Measurements from ENCODE around the gene ABHD14A.
"Not testable (repeated sequence)": the region's sequence is repeated elsewhere in the genome, so short reads cannot be mapped to it uniquely, and the experiment has no call there.

ABHD14A gene

GRCh38 chr3:51982838-51983577 lies 8.1 kb downstream of the ABHD14A start, which contains the start of gene ACY1:
TSS of gene ACY1 (plus strand) at chr3:51983535. CDS start at chr3:51984065, 530 bp downstream.
- Histone ChIP-seq H3K9me3 (ENCODE audit: low read depth, low read length) (no peaks in the 10 kb centered on the region), H3K4me3 (peak within 1 kb of the TSS; percentile 47), H3K36me3 (ENCODE audit: insufficient read depth, low read length) (no peaks in the 10 kb centered on the region), H3K27ac (no peak within 1 kb of the TSS), H3K9ac (ENCODE audit: insufficient read length) (peak within 1 kb of the TSS; percentile 32)
- no peak for DNase-seq (ENCODE audit: low read depth, low spot score)
- TF ChIP-seq EZH2 (IDR thresholded peaks at IDR 0.05) (no peak), POLR2AphosphoS5 (IDR thresholded peaks at IDR 0.05; ENCODE audit: borderline replicate concordance, low read depth, low read length) (peak; percentile 51), FOXP2 (optimal IDR thresholded peaks at IDR 0.05; ENCODE audit: control extremely low read depth, extremely low read length, insufficient read depth) (no peak)

DNA sequence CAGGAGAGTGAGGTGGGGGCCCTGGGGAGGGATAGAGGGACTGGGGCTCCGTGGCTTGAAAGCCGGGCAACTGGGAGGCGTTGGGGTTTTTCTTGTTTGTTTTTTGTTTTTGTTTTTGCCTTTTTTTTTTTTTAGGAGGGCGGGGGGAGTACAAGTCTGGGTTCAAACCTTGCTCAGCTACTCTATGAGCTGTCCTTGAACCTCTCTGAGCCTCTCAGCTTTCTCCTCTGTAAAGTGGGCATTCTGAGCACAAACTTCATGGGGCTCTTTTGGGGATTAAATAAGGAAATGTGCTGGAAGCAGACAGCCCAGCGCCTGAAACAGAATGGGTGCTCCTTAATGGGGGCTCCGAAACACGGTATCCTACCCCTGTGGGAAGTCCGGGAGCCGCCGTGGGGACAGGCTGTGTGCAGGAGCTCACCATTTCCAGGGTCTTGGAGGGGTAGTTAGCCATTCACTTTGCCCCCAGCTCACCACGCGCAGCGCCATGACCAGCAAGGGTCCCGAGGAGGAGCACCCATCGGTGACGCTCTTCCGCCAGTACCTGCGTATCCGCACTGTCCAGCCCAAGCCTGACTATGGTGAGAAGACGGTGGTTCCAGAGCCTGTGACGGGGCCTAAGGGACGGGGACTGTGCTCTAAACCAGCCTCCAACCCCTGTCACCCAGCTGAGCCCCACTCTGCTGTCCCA lies 8.9 kb downstream of the ABHD14A start:
- H3K9me3 ChIP-seq (ENCODE audit: low read depth, low read length): no peaks in the 10 kb centered on the region
- no peak overlapping the region for H3K9ac ChIP-seq (ENCODE audit: insufficient read length)
- no peaks in the 10 kb centered on the region for H3K36me3 ChIP-seq (ENCODE audit: insufficient read depth, low read length)
- TF ChIP-seq FOXP2 (optimal IDR thresholded peaks at IDR 0.05; ENCODE audit: control extremely low read depth, extremely low read length, insufficient read depth): no peak
- no peak for TF ChIP-seq EZH2 (IDR thresholded peaks at IDR 0.05)
- no peak for TF ChIP-seq POLR2AphosphoS5 (IDR thresholded peaks at IDR 0.05; ENCODE audit: borderline replicate concordance, low read depth, low read length)
- peak overlapping the region; percentile 47 for H3K4me3 ChIP-seq
- DNase-seq (ENCODE audit: low read depth, low spot score): no peak
- H3K27ac ChIP-seq: no peak overlapping the region

GRCh38 chr3:51984269-51984647 lies 9.4 kb downstream of the ABHD14A start:
- Histone ChIP-seq H3K27ac (no peak overlapping the region), H3K36me3 (ENCODE audit: insufficient read depth, low read length) (no peaks in the 10 kb centered on the region), H3K9me3 (ENCODE audit: low read depth, low read length) (no peaks in the 10 kb centered on the region), H3K4me3 (no peak overlapping the region), H3K9ac (ENCODE audit: insufficient read length) (no peak overlapping the region)
- no peak for TF ChIP-seq FOXP2 (optimal IDR thresholded peaks at IDR 0.05; ENCODE audit: control extremely low read depth, extremely low read length, insufficient read depth)
- no peak for TF ChIP-seq POLR2AphosphoS5 (IDR thresholded peaks at IDR 0.05; ENCODE audit: borderline replicate concordance, low read depth, low read length)
- no peak for TF ChIP-seq EZH2 (IDR thresholded peaks at IDR 0.05)
- DNase-seq (ENCODE audit: low read depth, low spot score): no peak

DNA sequence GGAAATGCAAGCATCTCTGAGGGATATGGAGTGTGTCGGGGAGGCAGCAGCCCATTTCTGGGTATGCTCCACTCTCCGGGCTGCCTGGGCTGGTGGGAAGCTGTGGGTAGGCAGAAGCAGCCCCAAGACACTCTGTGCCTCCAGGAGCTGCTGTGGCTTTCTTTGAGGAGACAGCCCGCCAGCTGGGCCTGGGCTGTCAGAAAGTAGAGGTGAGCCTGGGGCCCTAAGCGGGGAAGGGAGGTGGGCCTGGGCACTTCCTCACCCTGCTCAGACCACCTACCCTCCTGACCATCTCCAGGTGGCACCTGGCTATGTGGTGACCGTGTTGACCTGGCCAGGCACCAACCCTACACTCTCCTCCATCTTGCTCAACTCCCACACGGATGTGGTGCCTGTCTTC lies 10.2 kb downstream of the ABHD14A start:
- H3K9me3 ChIP-seq (ENCODE audit: low read depth, low read length): no peaks in the 10 kb centered on the region
- no peak overlapping the region for H3K27ac ChIP-seq
- TF ChIP-seq FOXP2 (optimal IDR thresholded peaks at IDR 0.05; ENCODE audit: control extremely low read depth, extremely low read length, insufficient read depth) (no peak), POLR2AphosphoS5 (IDR thresholded peaks at IDR 0.05; ENCODE audit: borderline replicate concordance, low read depth, low read length) (no peak), EZH2 (IDR thresholded peaks at IDR 0.05) (no peak)
- H3K36me3 ChIP-seq (ENCODE audit: insufficient read depth, low read length): no peaks in the 10 kb centered on the region
- H3K4me3 ChIP-seq: no peak overlapping the region
- H3K9ac ChIP-seq (ENCODE audit: insufficient read length): no peak overlapping the region
- no peak for DNase-seq (ENCODE audit: low read depth, low spot score)

DNA sequence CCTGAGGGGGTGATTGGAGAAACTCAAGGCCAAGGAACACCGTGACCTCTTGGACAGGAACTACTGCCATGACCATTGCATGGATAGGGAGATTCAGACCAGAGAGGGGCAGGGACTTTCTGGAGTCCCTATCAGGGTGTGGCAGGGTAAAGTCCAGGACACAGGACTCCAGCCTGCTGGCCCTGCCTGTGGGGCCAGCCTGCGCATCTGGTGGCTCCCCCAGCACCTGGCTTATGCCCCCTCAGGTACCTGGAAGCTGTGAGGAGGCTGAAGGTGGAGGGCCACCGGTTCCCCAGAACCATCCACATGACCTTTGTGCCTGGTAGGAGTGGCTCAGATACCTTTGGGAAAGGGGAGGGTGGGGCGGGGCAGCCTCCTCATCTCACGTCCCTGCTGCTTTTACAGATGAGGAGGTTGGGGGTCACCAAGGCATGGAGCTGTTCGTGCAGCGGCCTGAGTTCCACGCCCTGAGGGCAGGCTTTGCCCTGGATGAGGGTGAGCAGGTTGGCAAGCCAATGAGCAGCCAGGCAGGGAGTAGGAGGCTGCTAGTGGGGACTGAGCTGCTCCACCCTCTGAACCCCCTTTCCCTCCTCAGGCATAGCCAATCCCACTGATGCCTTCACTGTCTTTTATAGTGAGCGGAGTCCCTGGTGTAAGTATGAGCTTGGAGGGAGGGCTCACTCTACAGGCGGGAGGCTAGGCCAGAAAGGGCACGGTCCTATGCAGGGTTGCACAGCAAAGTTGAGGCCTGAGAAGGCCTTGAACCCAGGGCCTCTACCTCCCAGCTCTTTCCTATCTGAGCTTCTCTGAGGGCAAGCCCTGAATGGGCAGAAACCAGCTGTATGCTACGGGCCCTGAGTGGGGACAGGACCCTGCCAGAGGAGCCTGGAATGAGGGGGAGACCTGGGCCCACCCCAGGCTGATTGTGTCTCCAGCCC lies 11.4 kb downstream of the ABHD14A start:
- Histone ChIP-seq H3K4me3 (no peak overlapping the region), H3K9me3 (ENCODE audit: low read depth, low read length) (no peaks in the 10 kb centered on the region), H3K9ac (ENCODE audit: insufficient read length) (no peak overlapping the region), H3K36me3 (ENCODE audit: insufficient read depth, low read length) (no peaks in the 10 kb centered on the region), H3K27ac (no peak overlapping the region)
- DNase-seq (ENCODE audit: low read depth, low spot score): no peak
- TF ChIP-seq POLR2AphosphoS5 (IDR thresholded peaks at IDR 0.05; ENCODE audit: borderline replicate concordance, low read depth, low read length) (no peak), FOXP2 (optimal IDR thresholded peaks at IDR 0.05; ENCODE audit: control extremely low read depth, extremely low read length, insufficient read depth) (no peak), EZH2 (IDR thresholded peaks at IDR 0.05) (no peak)

DNA sequence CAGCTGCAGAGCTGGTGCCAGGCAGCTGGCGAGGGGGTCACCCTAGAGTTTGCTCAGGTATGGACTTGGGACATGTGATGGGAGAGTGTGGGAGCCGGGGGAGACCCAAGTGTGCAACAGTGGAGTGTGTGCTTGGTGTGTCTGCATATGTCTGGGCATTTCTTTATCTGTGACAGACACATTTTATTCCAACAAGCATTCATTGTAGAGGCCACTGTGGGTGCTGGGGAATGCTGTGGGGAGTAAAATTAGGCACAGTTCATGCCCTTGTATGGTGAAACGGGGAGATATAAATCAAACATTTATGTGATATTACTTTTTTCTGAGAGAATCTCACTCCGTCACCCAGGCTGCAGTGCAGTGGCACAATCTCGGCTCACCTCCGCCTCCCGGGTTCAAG lies 12.7 kb downstream of the ABHD14A start:
- no peak for DNase-seq (ENCODE audit: low read depth, low spot score)
- no peak overlapping the region for H3K9ac ChIP-seq (ENCODE audit: insufficient read length)
- H3K36me3 ChIP-seq (ENCODE audit: insufficient read depth, low read length): peaks cover 12% of the 10 kb centered on the region
- no peak overlapping the region for H3K27ac ChIP-seq
- no peak for TF ChIP-seq FOXP2 (optimal IDR thresholded peaks at IDR 0.05; ENCODE audit: control extremely low read depth, extremely low read length, insufficient read depth)
- TF ChIP-seq EZH2 (IDR thresholded peaks at IDR 0.05): no peak
- no peak for TF ChIP-seq POLR2AphosphoS5 (IDR thresholded peaks at IDR 0.05; ENCODE audit: borderline replicate concordance, low read depth, low read length)
- no peak overlapping the region for H3K4me3 ChIP-seq
- H3K9me3 ChIP-seq (ENCODE audit: low read depth, low read length): no peaks in the 10 kb centered on the region

- Histone ChIP-seq H3K9ac (ENCODE audit: insufficient read length) (no peak overlapping the region), H3K36me3 (ENCODE audit: insufficient read depth, low read length) (peaks cover 19% of the 10 kb centered on the region), H3K27ac (no peak overlapping the region), H3K9me3 (ENCODE audit: low read depth, low read length) (no peaks in the 10 kb centered on the region), H3K4me3 (no peak overlapping the region)
- TF ChIP-seq EZH2 (IDR thresholded peaks at IDR 0.05): no peak
- no peak for DNase-seq (ENCODE audit: low read depth, low spot score)
Observed at GRCh38 chr3:51988286-51989146, 13.7 kb downstream of the ABHD14A start.

DNA sequence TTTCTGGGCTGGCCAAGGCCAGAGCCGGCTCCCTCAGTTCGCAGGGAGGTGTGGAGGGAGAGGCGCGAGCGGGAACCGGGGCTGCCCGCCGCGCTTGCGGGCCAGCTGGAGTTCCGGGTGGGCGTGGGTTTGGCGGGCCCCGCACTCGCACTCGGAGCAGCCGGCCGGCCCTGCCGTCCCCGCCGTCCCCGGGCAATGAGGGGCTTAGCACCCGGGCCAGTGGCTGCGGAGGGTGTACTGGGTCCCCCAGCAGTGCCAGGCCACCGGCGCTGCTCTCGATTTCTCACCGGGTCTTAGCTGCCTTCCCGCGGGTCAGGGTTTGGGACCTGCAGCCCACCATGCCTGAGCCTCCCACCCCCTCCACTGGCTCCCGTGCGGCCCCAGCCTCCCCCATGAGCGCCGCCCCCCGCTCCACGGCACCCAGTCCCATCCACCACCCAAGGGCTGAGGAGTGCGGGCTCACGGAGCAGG lies 15.7 kb downstream of the ABHD14A start:
- H3K9ac ChIP-seq (ENCODE audit: insufficient read length); H3K4me3 ChIP-seq; DNase-seq (ENCODE audit: low read depth, low spot score); H3K27ac ChIP-seq; H3K9me3 ChIP-seq (ENCODE audit: low read depth, low read length): not testable (repeated sequence)
- peaks cover 37% of the 10 kb centered on the region for H3K36me3 ChIP-seq (ENCODE audit: insufficient read depth, low read length)

Data from SK-N-MC (cell line).